ENCODE results near the gene DONSON.
"Not testable (repeated sequence)": the region's sequence is repeated elsewhere in the genome, so short reads cannot be mapped to it uniquely, and the experiment has no call there.

DONSON gene, protein sequence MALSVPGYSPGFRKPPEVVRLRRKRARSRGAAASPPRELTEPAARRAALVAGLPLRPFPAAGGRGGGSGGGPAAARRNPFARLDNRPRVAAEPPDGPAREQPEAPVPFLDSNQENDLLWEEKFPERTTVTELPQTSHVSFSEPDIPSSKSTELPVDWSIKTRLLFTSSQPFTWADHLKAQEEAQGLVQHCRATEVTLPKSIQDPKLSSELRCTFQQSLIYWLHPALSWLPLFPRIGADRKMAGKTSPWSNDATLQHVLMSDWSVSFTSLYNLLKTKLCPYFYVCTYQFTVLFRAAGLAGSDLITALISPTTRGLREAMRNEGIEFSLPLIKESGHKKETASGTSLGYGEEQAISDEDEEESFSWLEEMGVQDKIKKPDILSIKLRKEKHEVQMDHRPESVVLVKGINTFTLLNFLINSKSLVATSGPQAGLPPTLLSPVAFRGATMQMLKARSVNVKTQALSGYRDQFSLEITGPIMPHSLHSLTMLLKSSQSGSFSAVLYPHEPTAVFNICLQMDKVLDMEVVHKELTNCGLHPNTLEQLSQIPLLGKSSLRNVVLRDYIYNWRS

GRCh38 chr21:33588485-33589335, at the start of gene DONSON:
Gene DONSON, minus strand, starts transcription at chr21:33588684. Its CDS starts 43 bp downstream, at chr21:33588641.
- H3K27ac Mint-ChIP-seq, result peak within 1 kb of the TSS; percentile 87
- H3K9me3 Mint-ChIP-seq, result no peaks in the 10 kb centered on the region
- H3K27me3 Mint-ChIP-seq, result no peaks in the 10 kb centered on the region
- peak within 1 kb of the TSS; percentile 93 for H3K4me3 Mint-ChIP-seq
- H3K36me3 Mint-ChIP-seq, result no peaks in the 10 kb centered on the region
- H3K4me1 Mint-ChIP-seq, result peaks cover 14% of the 10 kb centered on the region
- ATAC-seq, result peak; percentile 99

- Mint-ChIP-seq H3K36me3 (peaks cover 26% of the 10 kb centered on the region), H3K27ac (no peak overlapping the region)
These were observed 45.8 kb upstream of the DONSON start for GRCh38 chr21:33634254-33634653.

DNA sequence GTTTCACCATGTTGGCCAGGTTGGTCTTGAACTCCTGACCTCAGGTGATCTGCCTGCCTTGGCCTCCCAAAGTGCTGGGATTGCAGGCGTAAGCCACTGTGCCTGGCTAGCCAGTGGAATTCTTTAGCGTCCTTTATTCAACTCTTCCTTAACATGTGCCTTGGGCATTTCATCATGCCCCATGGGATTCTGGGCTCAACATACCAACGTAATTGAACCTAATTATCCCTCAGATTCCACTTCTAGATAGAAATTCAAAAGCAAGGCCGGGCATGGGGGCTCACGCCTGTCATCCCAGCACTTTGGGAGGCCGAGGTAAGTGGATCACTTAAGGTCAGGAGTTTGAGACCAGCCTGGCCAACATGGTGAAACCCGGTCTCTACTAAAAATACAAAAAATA, 37.7 kb upstream of the DONSON start:
- H3K36me3 Mint-ChIP-seq, result peaks cover 24% of the 10 kb centered on the region
- H3K9me3 Mint-ChIP-seq, H3K27ac Mint-ChIP-seq, H3K4me1 Mint-ChIP-seq, H3K4me3 Mint-ChIP-seq, H3K27me3 Mint-ChIP-seq, ATAC-seq: not testable (repeated sequence)

More at GRCh38 chr21:33634254-33634653, 45.8 kb upstream of the DONSON start:
- H3K4me1 Mint-ChIP-seq, result peaks cover 12% of the 10 kb centered on the region
- no peaks in the 10 kb centered on the region for H3K27me3 Mint-ChIP-seq
- H3K9me3 Mint-ChIP-seq, result no peaks in the 10 kb centered on the region
- ATAC-seq, result no peak
- no peak overlapping the region for H3K4me3 Mint-ChIP-seq

GRCh38 chr21:33622253-33622652, 33.8 kb upstream of the DONSON start:
- ATAC-seq, result no peak
- Mint-ChIP-seq H3K4me3 (no peak overlapping the region), H3K27me3 (no peaks in the 10 kb centered on the region), H3K27ac (no peak overlapping the region), H3K36me3 (peaks cover 33% of the 10 kb centered on the region), H3K4me1 (no peaks in the 10 kb centered on the region), H3K9me3 (no peaks in the 10 kb centered on the region)

DNA sequence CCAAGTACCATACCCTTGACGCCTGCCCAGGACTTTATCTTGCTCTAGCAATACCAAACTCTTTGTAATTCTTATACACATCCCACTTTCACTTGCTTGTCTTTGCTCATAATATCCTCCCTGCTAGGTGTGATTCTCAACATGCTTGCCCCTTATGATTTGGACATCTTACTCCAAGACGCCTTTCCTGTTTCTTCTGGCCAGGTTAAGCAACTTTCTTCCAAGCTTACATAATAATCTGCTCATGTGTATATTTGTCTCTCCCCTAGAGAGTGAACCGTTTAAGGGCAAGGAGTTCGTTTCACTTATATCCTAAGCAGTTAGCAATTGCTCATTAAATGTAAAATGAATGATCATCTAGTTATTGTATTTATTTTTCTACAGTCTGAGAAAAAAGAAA, 31.2 kb upstream of the DONSON start:
- Mint-ChIP-seq H3K4me1 (no peaks in the 10 kb centered on the region), H3K9me3 (no peaks in the 10 kb centered on the region), H3K4me3 (no peak overlapping the region), H3K36me3 (peaks cover 42% of the 10 kb centered on the region), H3K27me3 (no peaks in the 10 kb centered on the region), H3K27ac (no peak overlapping the region)
- ATAC-seq, result no peak

GRCh38 chr21:33618407-33618806, 29.9 kb upstream of the DONSON start:
- Mint-ChIP-seq H3K9me3 (no peaks in the 10 kb centered on the region), H3K4me1 (no peaks in the 10 kb centered on the region), H3K27ac (no peak overlapping the region), H3K36me3 (peaks cover 46% of the 10 kb centered on the region), H3K27me3 (no peaks in the 10 kb centered on the region), H3K4me3 (no peak overlapping the region)
- ATAC-seq, result no peak

GRCh38 chr21:33617565-33617964, 29.1 kb upstream of the DONSON start:
- not testable (repeated sequence) for H3K27ac Mint-ChIP-seq, ATAC-seq, H3K9me3 Mint-ChIP-seq, H3K27me3 Mint-ChIP-seq, H3K4me1 Mint-ChIP-seq, H3K4me3 Mint-ChIP-seq
- peaks cover 48% of the 10 kb centered on the region for H3K36me3 Mint-ChIP-seq

GRCh38 chr21:33611006-33611744, 22.7 kb upstream of the DONSON start:
- H3K9me3 Mint-ChIP-seq, result no peaks in the 10 kb centered on the region
- H3K27ac Mint-ChIP-seq, result no peak overlapping the region
- peaks cover 13% of the 10 kb centered on the region for H3K36me3 Mint-ChIP-seq

DNA sequence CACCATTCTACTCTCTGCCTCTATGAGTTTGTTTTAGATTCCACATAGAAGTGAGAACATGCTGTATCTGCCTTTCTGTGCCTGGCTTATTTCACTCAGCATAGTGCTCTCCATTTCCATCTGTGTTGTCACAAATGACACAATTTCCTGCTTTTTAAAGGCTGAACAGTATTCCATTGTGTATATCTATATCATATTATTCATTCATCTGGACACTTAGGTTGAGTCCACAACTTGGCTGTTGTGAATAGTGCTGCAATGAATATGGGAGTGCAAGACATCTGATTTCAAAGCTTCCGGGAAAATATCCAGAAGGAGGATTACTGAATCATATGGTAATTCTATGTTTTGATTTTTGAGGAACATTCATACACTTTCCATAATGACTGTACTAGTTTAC, 20.1 kb upstream of the DONSON start:
- H3K36me3 Mint-ChIP-seq, result peaks cover 6% of the 10 kb centered on the region
- H3K27ac Mint-ChIP-seq, result no peak overlapping the region
- no peak overlapping the region for H3K4me3 Mint-ChIP-seq
- ATAC-seq, result no peak
- H3K27me3 Mint-ChIP-seq, result no peaks in the 10 kb centered on the region
- H3K9me3 Mint-ChIP-seq, result no peaks in the 10 kb centered on the region
- no peaks in the 10 kb centered on the region for H3K4me1 Mint-ChIP-seq

More at GRCh38 chr21:33611006-33611744, 22.7 kb upstream of the DONSON start:
- no peak for ATAC-seq
- Mint-ChIP-seq H3K27me3 (no peaks in the 10 kb centered on the region), H3K4me3 (no peak overlapping the region), H3K4me1 (no peaks in the 10 kb centered on the region)

- ATAC-seq, result no peak
- Mint-ChIP-seq H3K9me3 (no peaks in the 10 kb centered on the region), H3K36me3 (peaks cover 30% of the 10 kb centered on the region), H3K27me3 (no peaks in the 10 kb centered on the region), H3K4me3 (no peak overlapping the region), H3K27ac (no peak overlapping the region), H3K4me1 (no peaks in the 10 kb centered on the region)
These were observed 9.6 kb upstream of the DONSON start for GRCh38 chr21:33598051-33598450.

DNA sequence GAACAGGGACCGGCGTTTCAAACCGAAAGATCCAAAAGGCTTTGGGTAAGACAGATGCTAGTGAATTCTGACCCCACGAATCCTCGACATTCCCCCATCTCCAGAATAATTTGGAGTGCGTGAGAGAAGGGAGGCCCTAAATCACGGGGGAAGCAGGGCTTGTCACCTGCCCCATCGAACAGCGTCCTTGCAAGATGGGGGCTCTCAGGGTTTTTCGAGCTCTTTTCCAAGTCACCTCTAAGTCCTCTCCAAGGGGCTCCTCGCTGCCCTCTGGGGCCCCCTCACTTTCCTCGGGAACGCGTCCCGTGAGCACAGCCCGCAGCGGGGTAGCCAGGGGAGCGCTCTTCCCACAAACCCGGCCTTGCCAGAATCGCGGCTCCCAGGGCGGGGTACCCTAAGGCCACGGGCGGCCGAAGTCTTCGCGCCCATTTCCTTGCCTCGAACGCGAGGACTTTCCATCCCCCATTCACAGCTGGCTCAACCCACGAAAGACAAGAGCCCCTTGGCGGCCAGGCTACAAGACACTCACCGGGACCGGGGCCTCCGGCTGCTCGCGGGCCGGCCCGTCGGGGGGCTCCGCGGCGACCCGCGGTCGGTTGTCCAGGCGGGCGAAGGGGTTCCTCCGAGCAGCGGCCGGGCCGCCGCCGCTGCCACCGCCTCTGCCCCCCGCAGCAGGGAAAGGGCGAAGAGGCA, 546 bp downstream of the DONSON start:
- peak overlapping the region; percentile 91 for H3K4me3 Mint-ChIP-seq
- no peak for ATAC-seq
- no peaks in the 10 kb centered on the region for H3K9me3 Mint-ChIP-seq
- no peaks in the 10 kb centered on the region for H3K27me3 Mint-ChIP-seq
- H3K4me1 Mint-ChIP-seq, result peaks cover 14% of the 10 kb centered on the region
- H3K36me3 Mint-ChIP-seq, result no peaks in the 10 kb centered on the region
- peak overlapping the region; percentile 87 for H3K27ac Mint-ChIP-seq

GRCh38 chr21:33586927-33587326, 1.6 kb downstream of the DONSON start:
- Mint-ChIP-seq H3K4me1 (peaks cover 14% of the 10 kb centered on the region), H3K36me3 (no peaks in the 10 kb centered on the region), H3K27me3 (no peaks in the 10 kb centered on the region), H3K4me3 (peak overlapping the region; percentile 39), H3K27ac (no peak overlapping the region), H3K9me3 (no peaks in the 10 kb centered on the region)
- no peak for ATAC-seq

GRCh38 chr21:33584455-33584854, 4.0 kb downstream of the DONSON start:
- ATAC-seq, result no peak
- H3K27ac Mint-ChIP-seq, result no peak overlapping the region
- H3K4me1 Mint-ChIP-seq, result peaks cover 14% of the 10 kb centered on the region
- H3K9me3 Mint-ChIP-seq, result no peaks in the 10 kb centered on the region
- no peak overlapping the region for H3K4me3 Mint-ChIP-seq
- H3K36me3 Mint-ChIP-seq, result no peaks in the 10 kb centered on the region
- no peaks in the 10 kb centered on the region for H3K27me3 Mint-ChIP-seq

DNA sequence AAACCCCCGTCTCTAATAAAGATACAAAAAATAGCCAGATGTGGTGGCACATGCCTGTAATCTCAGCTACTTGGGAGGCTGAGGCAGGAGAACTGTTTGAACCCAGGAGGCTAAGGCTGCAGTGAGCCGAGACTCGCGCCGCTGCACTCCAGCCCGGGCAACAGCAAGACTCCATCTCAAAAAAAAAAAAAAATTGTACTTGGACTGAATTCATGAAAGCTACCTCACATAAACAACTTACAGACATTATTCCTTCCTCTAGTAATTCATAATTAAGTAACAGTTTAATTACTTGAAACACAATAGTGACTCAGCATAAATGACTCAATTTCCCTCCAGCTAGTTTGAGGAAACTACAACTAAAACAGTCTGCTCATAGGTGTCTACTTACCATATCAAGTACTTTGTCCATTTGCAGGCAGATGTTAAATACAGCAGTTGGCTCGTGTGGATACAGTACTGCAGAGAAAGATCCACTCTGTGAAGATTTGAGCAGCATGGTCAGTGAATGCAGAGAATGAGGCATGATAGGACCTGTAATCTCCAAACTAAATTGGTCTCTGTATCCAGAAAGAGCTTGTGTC, 9.4 kb downstream of the DONSON start:
- ATAC-seq, result no peak
- Mint-ChIP-seq H3K4me3 (no peak overlapping the region), H3K9me3 (no peaks in the 10 kb centered on the region), H3K36me3 (peaks cover 12% of the 10 kb centered on the region), H3K4me1 (no peaks in the 10 kb centered on the region), H3K27me3 (no peaks in the 10 kb centered on the region), H3K27ac (no peak overlapping the region)
